GM18511 (cell line): ENCODE measurements around the gene ATP4B.

Source experiments
- ATAC-seq: cut with Tn5 transposase; IDR thresholded peaks from one replicate; pipeline ENCODE4 v1.9.1; 2021; ENCODE audit warnings: mild to moderate bottlenecking, moderate library complexity; ENCODE audit not compliant: unreplicated experiment

ATP4B gene

GRCh38 chr13:113608967-113609533, 48.9 kb downstream of the ATP4B start:
- ATAC-seq: no peak

DNA sequence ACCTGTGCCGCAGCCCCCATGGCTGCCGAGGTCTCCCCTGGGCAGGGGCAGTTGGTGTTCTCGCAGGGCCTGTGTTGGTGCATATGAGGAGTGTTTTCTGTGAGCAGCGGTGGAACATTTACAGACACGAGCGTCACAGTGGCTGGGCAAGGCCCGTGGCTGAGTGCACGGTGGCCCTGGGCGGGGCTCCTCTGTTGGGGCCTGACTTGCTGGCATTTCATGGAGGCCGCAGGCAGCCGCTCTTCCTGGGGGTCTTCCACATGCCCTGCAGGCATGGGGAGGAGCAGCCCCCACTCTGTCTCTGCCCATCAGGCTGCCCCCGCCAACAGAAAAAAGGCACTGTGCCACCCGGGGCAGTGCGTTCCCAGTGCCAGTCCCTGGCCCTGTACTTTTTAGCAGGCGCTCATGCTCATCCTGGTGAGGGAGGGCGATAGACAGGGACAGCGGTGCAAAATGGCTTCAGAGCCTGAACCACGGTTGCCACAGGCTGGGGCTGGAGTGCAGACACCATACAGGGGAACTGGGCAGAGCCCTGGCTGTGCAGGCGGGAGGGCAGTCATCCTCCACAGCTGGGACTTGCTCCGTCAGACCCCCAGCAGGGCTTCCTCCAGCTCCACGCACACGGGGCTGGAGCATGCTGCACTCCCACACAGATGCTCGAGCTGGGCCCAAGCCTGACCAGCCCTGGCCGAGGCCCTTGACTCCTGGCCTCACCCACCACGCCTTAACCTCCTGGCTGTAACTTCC, 49.9 kb downstream of the ATP4B start:
- ATAC-seq: no peak

DNA sequence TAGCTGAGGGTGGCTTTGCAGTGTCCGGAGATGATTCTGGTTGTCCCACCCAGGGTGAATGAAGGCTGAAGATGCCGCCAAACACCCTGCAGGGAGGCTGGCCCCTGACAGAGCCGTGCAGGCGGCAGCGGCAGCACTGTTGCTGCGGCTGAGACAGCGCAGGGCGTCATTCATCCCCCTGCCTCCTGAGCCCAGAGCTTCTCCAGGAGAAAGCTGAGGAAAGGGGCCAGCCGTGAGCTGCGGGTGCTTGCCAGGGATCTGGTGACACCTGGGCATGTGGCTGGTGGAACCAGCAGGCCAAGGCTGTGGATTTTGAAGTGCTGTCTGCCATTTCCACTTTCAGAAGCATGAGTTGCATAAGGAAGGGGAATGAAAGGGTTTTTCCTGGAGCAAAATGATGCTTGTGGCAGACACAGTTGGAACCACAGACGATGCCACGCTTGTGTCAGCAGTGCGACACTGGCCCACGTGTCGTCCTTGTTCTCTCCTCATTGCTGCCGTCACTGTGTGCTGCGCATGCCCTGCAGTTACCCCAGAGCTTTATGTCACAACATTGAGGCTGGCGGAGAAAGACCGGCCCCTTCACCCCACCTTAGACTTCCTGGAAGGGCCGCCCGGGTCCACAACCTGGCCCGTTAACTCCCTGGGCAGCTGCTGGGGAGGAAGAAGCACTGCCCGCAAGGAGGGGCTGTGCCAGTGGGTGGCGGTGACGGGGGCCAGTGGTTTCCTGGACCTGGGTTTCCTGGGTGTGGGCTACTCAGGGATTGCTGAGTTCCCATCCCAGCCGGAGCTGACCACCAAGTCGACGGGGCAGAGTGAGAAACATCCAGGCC, 50.7 kb downstream of the ATP4B start:
- ATAC-seq: no peak

DNA sequence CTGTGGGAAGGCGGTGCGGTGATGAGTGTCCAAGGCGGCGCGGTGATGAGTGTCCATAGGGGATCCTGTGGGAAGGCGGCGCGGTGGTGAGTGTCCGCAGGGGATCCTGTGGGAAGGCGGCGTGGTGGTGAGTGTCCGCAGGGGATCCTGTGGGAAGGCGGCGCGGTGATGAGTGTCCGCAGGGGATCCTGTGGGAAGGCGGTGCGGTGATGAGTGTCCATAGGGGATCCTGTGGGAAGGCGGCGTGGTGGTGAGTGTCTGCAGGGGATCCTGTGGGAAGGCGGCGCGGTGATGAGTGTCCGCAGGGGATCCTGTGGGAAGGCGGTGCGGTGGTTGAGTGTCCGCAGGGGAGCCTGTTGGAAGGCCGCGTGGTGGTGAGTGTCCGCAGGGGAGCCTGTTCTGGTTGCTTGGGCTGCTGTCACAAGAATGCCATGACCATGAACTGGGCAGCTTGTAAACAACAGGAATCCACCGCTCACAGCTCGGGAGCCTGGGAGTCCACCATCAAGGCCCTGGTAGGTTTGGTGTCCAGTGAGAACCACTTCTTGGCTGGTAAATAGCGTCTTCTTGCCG, 52.0 kb downstream of the ATP4B start:
- no peak for ATAC-seq

DNA sequence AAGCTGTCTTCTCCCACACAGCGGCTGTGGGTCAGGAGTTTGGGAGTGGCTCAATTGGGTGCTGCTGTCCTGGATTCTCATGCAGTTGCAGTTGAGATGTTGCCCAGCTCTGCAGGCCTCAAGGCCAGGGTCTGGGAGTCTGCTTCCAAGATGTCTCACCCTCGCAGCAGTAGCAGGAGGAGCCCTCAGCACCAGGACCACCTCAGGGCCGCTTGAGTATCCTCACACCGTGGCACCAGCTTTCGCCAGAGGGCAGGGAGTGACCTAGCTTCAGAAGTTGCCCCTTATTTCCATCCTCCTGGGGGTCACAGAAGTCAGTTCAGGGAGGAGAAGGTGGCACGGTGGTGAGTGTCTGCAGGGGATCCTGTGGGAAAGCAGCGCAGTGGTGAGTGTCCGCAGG, 52.5 kb downstream of the ATP4B start:
- no peak for ATAC-seq

DNA sequence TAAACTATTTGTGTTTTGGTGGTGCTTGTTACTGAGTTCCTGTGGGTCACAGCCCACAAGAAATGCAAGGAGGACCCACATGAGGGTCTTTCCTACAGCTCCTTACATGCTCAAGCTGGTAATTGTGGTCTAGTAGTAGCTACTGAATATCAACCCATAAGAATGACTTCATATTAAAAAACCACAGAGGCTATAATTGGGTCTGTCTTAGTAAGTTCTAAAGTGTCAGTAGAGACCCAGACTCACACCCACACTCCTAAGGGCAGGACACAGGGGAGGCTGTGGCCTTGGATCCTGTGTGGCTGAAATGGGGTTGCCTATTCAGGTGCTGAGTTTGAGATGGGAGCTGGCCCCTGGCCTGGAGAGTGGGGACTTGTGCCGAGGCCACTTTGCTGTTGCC, 53.8 kb downstream of the ATP4B start:
- ATAC-seq: no peak

DNA sequence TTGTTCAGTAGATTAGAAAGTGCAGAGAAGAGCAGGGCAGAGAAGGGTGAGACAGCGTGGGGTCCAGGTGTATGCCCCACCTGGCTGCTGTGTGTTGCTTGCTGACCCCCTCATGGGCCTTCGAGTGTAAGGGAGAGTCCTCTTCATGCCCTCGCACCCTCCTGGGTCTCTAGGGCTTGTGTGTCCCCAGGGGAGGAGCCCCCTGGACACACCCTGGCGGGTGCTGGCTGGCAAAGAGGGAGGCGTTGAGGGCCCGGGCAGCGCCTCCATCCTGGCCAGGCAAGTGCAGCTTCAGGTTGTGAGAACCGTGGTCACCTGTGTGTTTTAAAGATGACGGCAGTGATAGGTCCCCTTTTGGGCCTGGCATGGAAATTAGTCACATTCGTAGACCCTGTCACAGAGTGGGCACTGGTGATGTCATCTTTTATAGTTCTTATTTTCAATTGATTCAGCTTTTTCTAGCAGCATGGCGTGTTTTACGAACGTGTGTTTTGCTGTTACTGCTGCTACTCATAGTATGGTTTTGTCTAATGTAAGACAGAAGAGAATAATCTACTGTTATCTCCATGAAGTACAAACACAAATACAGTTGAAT, 54.8 kb downstream of the ATP4B start:
- ATAC-seq: no peak

GRCh38 chr13:113602291-113602988, 55.6 kb downstream of the ATP4B start:
- no peak for ATAC-seq

DNA sequence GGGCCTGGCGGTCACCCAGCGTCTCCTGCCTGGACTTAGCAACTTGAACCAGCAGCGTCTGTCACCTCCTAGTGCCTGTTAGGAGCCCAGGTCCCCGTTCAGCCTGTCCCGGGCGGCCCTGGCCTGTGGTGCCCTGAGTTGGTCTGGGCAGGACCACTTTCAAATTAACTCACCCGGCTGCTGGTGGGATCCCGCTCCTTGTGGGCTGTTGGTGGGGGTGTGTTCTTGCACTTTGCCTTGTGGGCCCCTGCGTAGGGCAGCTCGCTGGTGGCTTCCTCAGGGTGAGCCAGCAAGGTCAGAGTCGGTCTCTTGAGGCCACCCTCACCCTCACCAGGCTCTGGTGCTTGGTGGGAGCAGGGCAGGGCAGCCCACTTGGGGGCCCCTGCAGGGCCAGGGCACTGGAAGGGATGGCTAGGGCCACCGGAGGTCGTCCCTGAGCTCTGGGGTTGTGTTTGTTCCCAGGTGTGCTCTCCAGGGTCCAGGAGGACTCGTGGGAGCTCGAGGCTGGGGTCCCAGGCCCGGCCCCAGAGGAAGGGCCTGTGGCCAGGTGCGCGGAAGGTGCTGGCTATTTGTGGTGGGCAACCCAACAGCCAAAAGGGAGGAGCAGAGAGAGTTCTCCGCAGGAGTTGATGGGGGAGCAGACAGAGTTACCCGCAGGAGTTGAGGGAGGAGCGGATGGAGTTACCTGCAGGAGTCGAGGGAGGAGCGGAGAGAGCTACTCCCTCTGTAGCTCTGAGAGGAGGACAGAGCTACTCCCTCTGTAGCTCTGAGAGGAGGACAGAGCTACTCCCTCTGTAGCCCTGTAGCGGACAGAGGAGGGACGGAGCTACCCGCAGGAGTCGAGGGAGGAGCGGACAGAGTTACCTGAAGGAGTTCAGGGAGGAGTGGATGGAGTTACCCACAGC, 56.6 kb downstream of the ATP4B start:
- no peak for ATAC-seq

- ATAC-seq: no peak
These were observed 58.6 kb downstream of the ATP4B start for GRCh38 chr13:113599391-113599790.
